H9 (cell line): Measurements from ENCODE around the gene PIMREG. TPM values are rescaled to one million over a fixed set of nuclear protein-coding genes. Genes with fewer than 3 reads are reported as not detected.
A peak's percentile ranks its signal among the peaks of the same experiment; 100 is the strongest.

Experiments used
- DNase-seq: peaks from one replicate; pipeline ENCODE4 v3.0.0-alpha.2; 2017
- H2AFZ ChIP-seq: one replicate; pipeline ENCODE4 v1.6.1; 2013; ENCODE audit warnings: mild to moderate bottlenecking, low read length, control low read depth, moderate library complexity
- H2AK5ac ChIP-seq: 2 replicates; pipeline ENCODE4 v1.6.1; 2013; ENCODE audit warnings: low read length, control low read depth, mixed read lengths; ENCODE audit not compliant: insufficient read length
- H2BK120ac ChIP-seq: one replicate; pipeline ENCODE4 v1.6.1; 2013; ENCODE audit warnings: low read depth, mild to moderate bottlenecking, low read length, control low read depth, inconsistent platforms; ENCODE audit not compliant: poor library complexity, severe bottlenecking
- H2BK12ac ChIP-seq: 2 replicates; pipeline ENCODE4 v1.6.1; 2013; ENCODE audit warnings: low read length, control low read depth, mixed read lengths, low read depth; ENCODE audit not compliant: insufficient read length
- H2BK15ac ChIP-seq: 2 replicates; pipeline ENCODE4 v1.6.1; 2013; ENCODE audit warnings: low read depth, low read length, control low read depth
- H2BK20ac ChIP-seq: one replicate; pipeline ENCODE4 v1.6.1; 2013; ENCODE audit warnings: low read depth, mild to moderate bottlenecking, low read length, control low read depth, inconsistent platforms; ENCODE audit not compliant: poor library complexity, severe bottlenecking
- H2BK5ac ChIP-seq: 2 replicates; pipeline ENCODE4 v1.6.1; 2013; ENCODE audit warnings: low read length, control low read depth, mixed read lengths; ENCODE audit not compliant: insufficient read length
- H3K14ac ChIP-seq: 2 replicates; pipeline ENCODE4 v1.6.1; 2013; ENCODE audit warnings: low read length, control low read depth; ENCODE audit not compliant: insufficient read depth
- H3K18ac ChIP-seq: 2 replicates; pipeline ENCODE4 v1.6.1; 2013; ENCODE audit warnings: low read depth, mild to moderate bottlenecking, mixed read lengths, low read length, control low read depth; ENCODE audit not compliant: insufficient read length
- H3K23ac ChIP-seq: 2 replicates; pipeline ENCODE4 v1.6.1; 2013; ENCODE audit warnings: low read length, control low read depth, mixed read lengths, low read depth; ENCODE audit not compliant: insufficient read length
- H3K23me2 ChIP-seq: 2 replicates; pipeline ENCODE4 v1.6.1; 2013; ENCODE audit warnings: low read depth, mild to moderate bottlenecking, mixed read lengths, low read length, control low read depth; ENCODE audit not compliant: insufficient read length, poor library complexity, severe bottlenecking
- H3K27ac ChIP-seq: 2 replicates; pipeline ENCODE4 v1.5.1; 2013; ENCODE audit warnings: low read length, control low read depth, mixed read lengths, low read depth; ENCODE audit not compliant: insufficient read length
- H3K27me3 ChIP-seq: 2 replicates; pipeline ENCODE4 v1.6.1; 2013; ENCODE audit warnings: low read length, control low read depth, inconsistent platforms; ENCODE audit not compliant: insufficient read depth
- H3K4ac ChIP-seq: 2 replicates; pipeline ENCODE4 v1.6.1; 2013; ENCODE audit warnings: low read depth, mild to moderate bottlenecking, control low read depth, inconsistent platforms, low read length, moderate library complexity
- H3K4me1 ChIP-seq: 2 replicates; pipeline ENCODE4 v1.6.1; 2013; ENCODE audit warnings: low read length, control low read depth, inconsistent platforms; ENCODE audit not compliant: insufficient read depth
- H3K4me2 ChIP-seq: 2 replicates; pipeline ENCODE4 v1.6.1; 2013; ENCODE audit warnings: low read length, control low read depth, mixed read lengths; ENCODE audit not compliant: insufficient read length, insufficient read depth
- H3K56ac ChIP-seq: 2 replicates; pipeline ENCODE4 v1.6.1; 2013; ENCODE audit warnings: low read depth, mild to moderate bottlenecking, mixed read lengths, low read length, control low read depth; ENCODE audit not compliant: insufficient read length
- H3K79me1 ChIP-seq: 2 replicates; pipeline ENCODE4 v1.6.1; 2013; ENCODE audit warnings: low read depth, mild to moderate bottlenecking, moderate library complexity, low read length, control low read depth, inconsistent platforms; ENCODE audit not compliant: insufficient read depth, poor library complexity, severe bottlenecking
- H3K79me2 ChIP-seq: 2 replicates; pipeline ENCODE4 v1.6.1; 2013; ENCODE audit warnings: low read length, control low read depth, inconsistent platforms; ENCODE audit not compliant: insufficient read depth
- H3K9ac ChIP-seq: 2 replicates; pipeline ENCODE4 v1.6.1; 2013; ENCODE audit warnings: low read length, control low read depth, mixed read lengths; ENCODE audit not compliant: insufficient read length; ENCODE audit errors: extremely low read depth
- H3K9me3 ChIP-seq: one replicate; pipeline ENCODE4 v1.6.1; 2013; ENCODE audit warnings: low read depth, low read length, inconsistent platforms; ENCODE audit not compliant: control insufficient read depth
- H3T11ph ChIP-seq: one replicate; pipeline ENCODE4 v1.6.1; 2013; ENCODE audit warnings: mild to moderate bottlenecking, low read length, control low read depth, inconsistent platforms
- H4K20me1 ChIP-seq: one replicate; pipeline ENCODE4 v1.6.1; 2013; ENCODE audit not compliant: control insufficient read depth, insufficient read length, insufficient read depth
- H4K5ac ChIP-seq: 2 replicates; pipeline ENCODE4 v1.6.1; 2013; ENCODE audit warnings: low read depth, mild to moderate bottlenecking, mixed read lengths, low read length, control low read depth; ENCODE audit not compliant: insufficient read length
- H4K8ac ChIP-seq: replicated peaks from 2 replicates; pipeline ENCODE4 v1.6.1; 2013; ENCODE audit warnings: low read length, control low read depth, mixed read lengths, low read depth; ENCODE audit not compliant: insufficient read length
- H4K91ac ChIP-seq: 2 replicates; pipeline ENCODE4 v1.6.1; 2013; ENCODE audit warnings: low read depth, mild to moderate bottlenecking, moderate library complexity, mixed read lengths, low read length, control low read depth; ENCODE audit not compliant: insufficient read length
- H3K27ac Mint-ChIP-seq, 3 experiments: 2 replicates in 2 of 3; 3 replicates in 1 of 3; pipeline ENCODE4 v1.8.0; 2020 to 2021; ENCODE audit warnings: mixed read lengths in 3 of 3, mild to moderate bottlenecking in 1 of 3, moderate library complexity in 1 of 3
- H3K27me3 Mint-ChIP-seq: 2 replicates; pipeline ENCODE4 v1.8.0; 2021; ENCODE audit warnings: low read depth, mild to moderate bottlenecking, moderate library complexity, mixed read lengths
- H3K36me3 Mint-ChIP-seq, 3 experiments: 2 replicates in 2 of 3; 3 replicates in 1 of 3; pipeline ENCODE4 v1.8.0; 2020 to 2021; ENCODE audit warnings: low read depth in 3 of 3, mixed read lengths in 3 of 3; ENCODE audit not compliant: insufficient read depth in 1 of 3
- H3K4me1 Mint-ChIP-seq, 2 experiments: 2 replicates each; pipeline ENCODE4 v1.8.0; 2020; ENCODE audit warnings: mixed read lengths in 2 of 2
- H3K4me3 Mint-ChIP-seq, 2 experiments: 2 replicates in 1 of 2; 3 replicates in 1 of 2; pipeline ENCODE4 v1.8.0; 2020 to 2021; ENCODE audit warnings: mild to moderate bottlenecking in 2 of 2, mixed read lengths in 2 of 2, moderate library complexity in 1 of 2
- H3K9me3 Mint-ChIP-seq, 2 experiments: 2 replicates in 1 of 2; 3 replicates in 1 of 2; pipeline ENCODE4 v1.8.0; 2020; ENCODE audit warnings: mild to moderate bottlenecking in 2 of 2, mixed read lengths in 2 of 2, moderate library complexity in 1 of 2
- CTCF ChIP-seq: fragments of 200-600 bp; sonication (generic); conservative IDR thresholded peaks from 3 replicates; pipeline ENCODE4 v1.8.0; 2021; ENCODE audit warnings: antibody characterized with exemption, mild to moderate bottlenecking
- WGBS: extraction: QIAGEN DNeasy Blood & Tissue Kit; methylation state at CpG from one replicate; pipeline ENCODE4 v1.1.7; 2013; ENCODE audit warnings: missing lambda C conversion rate, low lambda C conversion rate, mixed read lengths; ENCODE audit not compliant: insufficient read length; ENCODE audit errors: extremely low coverage; 5-methylcytosine and 5-hydroxymethylcytosine counted together
- total RNA-seq: library from RNA; stranded (reverse); gene quantifications from 2 replicates; pipeline ENCODE4 v1.2.1, GENCODE V29; 2021

Gene PIMREG
- total RNA-seq, 1 experiment from 2014 or later = 91.6 TPM

- Histone ChIP-seq H3K27me3 (no peaks in the 10 kb centered on the region), H2BK12ac (no peak overlapping the region), H3K9me3 (no peaks in the 10 kb centered on the region), H2AFZ (no peak overlapping the region), H3K4ac (no peak overlapping the region), H3K23ac (no peak overlapping the region), H3K4me1 (peaks cover 5% of the 10 kb centered on the region; the same call in 1 of the 2 replicates), H3K27ac (no peak overlapping the region), H3K4me2 (no peak overlapping the region), H3K14ac (no peak overlapping the region), H2BK20ac (no peak overlapping the region), H3K79me2 (no peaks in the 10 kb centered on the region), H2BK15ac (no peak overlapping the region), H2BK120ac (no peak overlapping the region), H4K5ac (no peak overlapping the region), H4K91ac (no peak overlapping the region), H3K79me1 (no peaks in the 10 kb centered on the region), H2BK5ac (no peak overlapping the region), H4K20me1 (no peaks in the 10 kb centered on the region), H3K9ac (no peak overlapping the region), H3T11ph (no peak overlapping the region), H4K8ac (no peak overlapping the region), H3K23me2 (no peaks in the 10 kb centered on the region), H3K18ac (no peak overlapping the region), H3K56ac (no peak overlapping the region), H2AK5ac (no peak overlapping the region)
- DNase-seq = peak; percentile 92
- Mint-ChIP-seq H3K27ac (0 out of 7 replicates have a peak overlapping the region, but pooled peaks of 1 of the 3 experiments have one; percentile 30), H3K27me3 (peaks cover 1% of the 10 kb centered on the region), H3K9me3 (peaks cover 6 to 13% of the 10 kb centered on the region in 2 experiments), H3K36me3 (peaks cover 4 to 16% (median 7%) of the 10 kb centered on the region in 3 experiments; a peak in 6 of 7 replicates), H3K4me1 (peaks cover 45 to 56% of the 10 kb centered on the region in 2 experiments), H3K4me3 (no peak overlapping the region)
- TF ChIP-seq CTCF = peak; percentile 88
- WGBS = no CpG with 5 or more reads among the region's 9 CpGs
Observed at GRCh38 chr17:6435968-6436367, 8.3 kb upstream of the PIMREG start.
